HG02938 (cell line): Measurements from ENCODE around the gene CLDND1.

ENCODE experiments used
- ATAC-seq: cut with Tn5 transposase; IDR thresholded peaks from one replicate; pipeline ENCODE4 v1.9.1; 2021; ENCODE audit warnings: mild to moderate bottlenecking, moderate library complexity; ENCODE audit not compliant: unreplicated experiment

Gene CLDND1

DNA sequence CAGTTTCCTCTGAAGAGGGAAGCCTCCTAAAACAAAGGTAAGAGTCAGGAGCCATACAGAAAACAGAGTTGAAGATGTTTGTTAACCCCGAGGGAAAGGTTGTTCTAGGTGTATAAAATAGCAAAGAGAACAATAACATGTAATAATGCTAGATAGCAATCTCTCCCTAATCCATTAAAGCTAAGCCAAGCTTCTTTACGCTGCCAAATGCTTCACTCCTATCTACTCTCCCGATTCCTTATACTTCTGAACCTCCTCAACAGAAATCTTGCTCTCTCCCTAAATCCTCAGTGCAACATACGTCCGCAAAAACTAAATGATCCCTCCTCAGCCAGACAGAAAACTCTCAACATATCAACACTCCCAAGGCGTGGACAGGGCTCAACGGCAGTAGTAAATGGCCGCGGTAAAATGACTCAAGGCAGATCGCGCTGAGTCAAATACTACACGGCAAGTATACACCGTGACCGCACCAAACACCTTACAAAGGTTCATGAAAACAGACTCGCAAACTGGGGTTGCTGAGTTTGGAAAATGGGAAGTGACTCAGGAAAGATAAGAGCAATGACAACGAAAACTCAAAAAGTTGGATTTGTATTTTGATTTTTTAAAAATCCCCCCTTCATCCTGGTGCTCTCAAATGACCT lies 682 bp downstream of the CLDND1 start:
- peak; percentile 49 for ATAC-seq

DNA sequence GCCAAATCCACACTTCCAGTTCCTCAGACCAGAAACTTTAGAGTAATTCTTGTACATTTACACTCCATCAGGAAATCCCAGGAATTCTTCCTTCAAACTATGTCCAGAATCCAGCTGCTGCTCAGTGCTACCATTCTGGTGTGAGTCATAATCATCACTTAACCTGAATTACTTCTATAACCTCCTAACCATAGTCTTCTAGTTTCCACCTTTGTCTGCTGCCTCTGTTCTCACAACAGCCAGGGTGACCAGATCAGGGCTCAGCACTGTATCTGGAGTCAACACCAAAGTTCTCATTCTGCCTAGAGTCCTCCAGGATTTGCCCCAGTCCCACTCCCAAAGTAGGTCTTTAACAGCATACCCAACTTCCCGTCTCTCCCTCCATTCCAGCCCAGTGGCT lies 3.4 kb downstream of the CLDND1 start:
- ATAC-seq: no peak

DNA sequence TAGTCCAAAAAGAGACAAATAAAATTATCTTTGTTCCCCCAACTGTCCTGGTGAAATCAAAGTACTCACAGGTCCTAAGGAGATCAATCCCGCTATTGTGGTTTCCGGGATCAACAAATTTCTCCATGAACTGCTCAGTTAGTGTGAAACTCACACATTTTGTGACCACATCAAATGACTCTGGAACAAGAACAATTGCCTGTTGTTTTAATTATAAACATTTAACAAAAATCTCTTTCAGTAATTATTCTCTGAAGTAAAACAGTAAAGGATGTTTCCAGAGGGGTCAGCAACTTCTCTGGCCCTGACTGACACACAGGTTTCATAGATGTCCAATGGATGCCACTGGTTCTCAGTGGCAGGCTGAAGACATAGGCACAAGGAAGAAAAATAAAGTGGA lies 3.9 kb downstream of the CLDND1 start:
- no peak for ATAC-seq

DNA sequence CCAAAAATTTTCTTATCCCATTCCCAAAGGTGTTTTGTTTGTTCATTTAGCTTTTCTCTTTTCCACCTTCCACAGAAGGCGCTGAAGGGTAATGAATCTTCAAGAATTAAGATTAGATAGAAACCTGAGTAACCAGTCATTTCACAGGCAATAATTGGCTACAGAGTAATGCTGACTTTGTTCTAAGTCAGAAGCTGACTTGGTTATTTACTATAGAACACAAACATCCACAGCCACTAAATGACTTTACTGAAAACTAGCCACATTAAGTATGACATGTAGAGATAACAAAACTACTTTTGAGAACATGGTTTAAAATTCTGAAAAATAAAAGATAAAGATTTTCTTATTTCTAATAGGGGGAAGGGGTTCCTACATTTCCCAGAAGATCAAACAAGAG lies 7.8 kb downstream of the CLDND1 start:
- ATAC-seq: no peak

DNA sequence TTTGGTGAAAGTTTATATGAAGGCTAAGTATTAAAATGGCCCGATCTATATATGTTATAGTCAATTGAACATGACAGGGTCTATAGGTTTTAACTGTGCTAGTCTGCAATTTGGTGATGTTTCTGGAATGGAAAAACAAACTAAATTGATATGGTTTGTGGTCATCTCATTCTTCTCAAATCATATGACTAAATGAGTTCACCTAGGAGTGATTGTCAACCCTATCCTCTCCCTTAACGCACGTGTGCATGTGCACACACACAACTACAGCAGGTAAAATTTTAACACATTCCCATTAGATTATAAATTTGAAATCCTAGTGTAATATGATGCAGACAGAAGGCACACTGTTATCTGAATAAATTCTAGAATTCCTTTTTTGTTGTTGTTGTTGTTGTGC lies 9.0 kb downstream of the CLDND1 start:
- no peak for ATAC-seq

DNA sequence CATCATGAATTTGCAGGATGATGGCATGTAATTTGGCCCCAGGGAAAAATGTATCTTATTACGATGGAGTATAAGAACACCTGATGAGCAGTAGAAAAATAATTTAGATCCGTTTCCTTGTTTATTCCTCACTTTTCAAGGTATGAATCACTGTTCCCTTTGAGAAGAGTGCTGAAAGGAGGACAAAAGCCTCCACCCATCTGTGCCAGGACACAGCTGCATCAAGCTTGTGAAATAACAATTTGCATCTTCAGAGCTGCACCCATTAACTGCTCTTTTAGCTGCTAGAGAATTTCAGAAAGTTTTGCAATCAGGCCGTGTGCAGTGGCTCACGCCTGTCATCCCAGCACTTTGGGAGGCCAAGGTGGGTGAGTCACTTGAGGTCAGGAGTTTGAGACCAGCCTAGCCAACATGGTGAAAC lies 9.6 kb downstream of the CLDND1 start:
- no peak for ATAC-seq

DNA sequence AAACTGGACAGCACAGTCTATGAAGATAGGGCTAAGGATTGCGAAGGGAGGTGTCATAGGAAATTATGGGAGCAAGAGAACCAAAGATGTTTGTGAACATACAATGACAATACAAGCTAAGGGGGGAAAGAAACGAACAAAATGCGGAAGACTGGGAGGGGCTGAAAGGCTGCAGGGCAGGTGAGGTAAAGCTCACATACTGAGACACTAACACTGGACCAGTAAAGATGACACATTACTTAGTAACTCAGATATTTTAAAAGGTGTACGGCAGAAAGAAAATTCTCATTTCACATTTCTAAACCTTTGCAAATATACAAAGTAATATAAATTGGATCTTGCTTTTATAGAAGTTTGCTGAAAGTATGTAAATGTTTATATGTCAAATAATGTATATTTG lies 10.1 kb downstream of the CLDND1 start:
- no peak for ATAC-seq

DNA sequence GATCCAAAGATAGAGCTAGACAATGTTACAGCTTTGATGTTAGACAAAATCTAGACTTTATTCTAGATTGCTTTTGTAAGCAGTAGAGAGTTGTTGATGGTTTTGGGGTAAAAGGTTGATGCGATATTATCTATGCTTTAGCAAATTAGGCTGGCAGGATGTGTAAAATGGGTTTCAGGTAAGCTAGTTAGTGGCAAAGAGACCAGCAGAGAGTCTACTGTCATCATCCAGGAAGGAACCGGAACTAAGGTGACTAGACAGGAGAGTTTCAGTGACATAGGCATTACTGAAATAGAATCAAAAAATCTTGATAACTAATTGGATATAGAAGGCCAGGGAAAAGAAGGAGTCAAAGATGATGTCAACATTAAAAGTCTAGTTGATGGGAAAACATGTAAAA lies 14.1 kb downstream of the CLDND1 start:
- no peak for ATAC-seq

DNA sequence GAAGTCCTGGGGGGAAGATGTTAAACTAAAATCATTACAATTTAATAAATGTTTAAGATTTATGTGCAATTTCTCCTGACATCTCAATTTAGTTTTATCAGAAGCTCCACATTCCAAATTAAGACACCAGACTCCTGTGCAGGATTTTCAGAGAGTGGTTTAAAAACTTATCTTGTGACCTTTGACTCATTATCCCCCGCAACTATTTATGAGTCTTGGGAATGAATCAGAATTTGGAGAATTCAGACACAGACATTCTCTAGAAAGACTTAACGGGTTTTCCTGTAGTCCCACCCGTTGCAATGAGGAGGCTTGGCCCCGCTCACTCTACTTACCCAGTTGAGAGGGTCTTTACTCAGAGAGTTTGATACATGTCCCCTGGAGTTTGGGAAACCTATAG lies 18.2 kb downstream of the CLDND1 start:
- ATAC-seq: no peak

DNA sequence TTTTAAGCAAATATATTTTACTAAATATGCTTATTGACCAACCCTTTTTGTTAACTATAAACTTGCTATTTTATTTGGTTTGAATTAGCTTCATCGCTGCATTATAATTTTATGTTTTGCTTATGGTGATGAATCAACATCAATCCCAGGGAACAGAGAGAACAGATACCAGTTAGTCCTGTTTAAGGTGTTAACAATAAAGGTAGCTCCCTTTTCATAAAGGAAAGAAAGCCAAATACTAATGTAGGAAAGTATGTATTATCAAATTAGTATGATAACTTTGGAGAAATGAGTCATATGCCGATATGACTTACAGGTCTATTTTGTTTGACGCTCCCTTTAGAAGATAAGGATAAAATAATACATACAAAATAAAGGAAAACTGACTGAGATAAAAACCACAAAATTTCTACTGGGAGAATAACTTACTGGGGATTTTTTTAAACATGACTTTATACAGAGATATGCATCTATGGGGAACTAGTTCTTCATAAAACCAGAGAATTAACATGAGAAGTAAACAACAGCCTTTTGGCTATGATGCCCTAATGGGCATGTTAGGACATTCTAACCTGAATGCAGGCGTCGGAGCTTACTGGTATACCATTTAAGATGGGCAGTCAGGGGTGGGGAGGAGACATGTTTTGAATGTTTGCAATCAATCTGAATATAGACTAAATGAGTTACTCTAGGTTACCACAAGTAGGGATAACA lies 20.7 kb downstream of the CLDND1 start:
- ATAC-seq: no peak

DNA sequence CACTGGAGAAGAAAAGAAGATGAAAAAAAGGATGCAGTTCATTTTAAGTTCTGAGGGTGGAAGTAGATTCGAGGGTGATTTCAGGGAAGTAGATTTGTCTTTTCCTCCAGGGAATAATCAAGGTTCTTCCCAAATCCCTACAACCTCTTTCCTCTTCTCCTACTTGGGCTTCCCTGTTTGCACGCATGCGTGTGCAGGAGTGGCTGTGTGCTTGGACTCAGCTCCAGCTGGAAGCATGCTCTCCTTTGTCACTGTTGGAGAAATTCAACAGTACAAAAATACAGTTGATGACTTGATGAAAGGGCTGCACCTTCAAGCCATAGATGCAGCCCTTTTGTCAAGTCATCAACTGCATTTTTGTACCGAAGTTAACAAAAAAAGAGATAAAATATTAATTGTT lies 21.4 kb downstream of the CLDND1 start:
- no peak for ATAC-seq

DNA sequence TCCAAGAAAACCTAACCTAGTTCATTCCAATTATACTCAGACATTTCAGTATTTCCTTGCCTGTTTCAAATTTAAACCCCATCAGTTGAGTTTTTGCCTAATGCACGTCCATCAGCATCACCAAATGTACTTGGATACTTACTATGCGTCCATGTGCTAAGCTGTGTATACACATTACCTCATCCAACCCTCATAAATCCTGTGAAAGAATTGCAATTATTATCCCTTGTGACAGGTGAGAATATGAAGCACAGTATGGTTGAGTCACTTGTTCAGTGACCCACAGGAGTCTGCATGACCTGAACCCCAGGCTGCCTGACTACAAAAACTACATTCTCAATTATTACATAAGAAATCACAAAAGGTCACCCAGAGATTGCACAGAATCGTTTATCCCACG lies 22.7 kb downstream of the CLDND1 start:
- ATAC-seq: no peak

DNA sequence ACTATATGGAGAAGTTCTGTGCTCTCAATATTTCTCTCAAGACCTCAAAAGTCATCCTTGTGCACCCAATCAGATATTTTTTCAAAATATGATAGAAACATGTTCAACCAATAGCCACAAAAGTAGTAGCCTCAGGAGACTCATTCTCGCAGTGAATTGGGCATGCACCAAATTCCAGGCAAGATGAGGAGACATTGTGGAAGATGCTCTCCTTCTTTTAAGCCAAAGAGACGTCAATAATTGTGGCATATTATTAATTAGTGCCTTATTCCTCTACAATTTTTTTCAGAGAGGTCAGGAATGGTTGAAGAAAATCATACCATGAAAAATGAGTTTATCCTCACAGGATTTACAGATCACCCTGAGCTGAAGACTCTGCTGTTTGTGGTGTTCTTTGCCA lies 25.3 kb downstream of the CLDND1 start, which contains the start of gene OR5K2:
Gene OR5K2, plus strand, starts transcription at position 301 of the 400 bp plus-strand sequence. Its CDS starts 0 bp downstream, at position 301.
- no peak for ATAC-seq

DNA sequence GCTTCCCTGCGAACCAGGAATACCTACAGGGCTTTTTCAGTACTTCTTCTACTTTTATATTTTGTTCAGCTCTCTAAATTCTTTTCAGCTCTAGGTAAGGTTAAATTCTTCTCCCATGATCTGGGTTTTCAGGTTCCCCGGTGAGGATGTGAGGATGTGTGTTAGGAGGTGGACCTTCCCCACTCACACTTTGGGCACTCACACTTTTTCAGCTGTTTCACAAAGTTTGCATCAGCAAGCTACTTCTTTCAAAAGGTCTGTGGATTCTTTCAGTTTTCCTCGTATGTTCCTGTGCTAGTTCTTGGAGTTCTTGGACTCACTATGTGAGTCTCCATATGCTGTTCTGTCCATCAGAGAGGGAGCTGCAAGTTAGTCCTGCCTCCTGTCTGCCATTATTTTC lies 39.1 kb downstream of the CLDND1 start:
- ATAC-seq: no peak

DNA sequence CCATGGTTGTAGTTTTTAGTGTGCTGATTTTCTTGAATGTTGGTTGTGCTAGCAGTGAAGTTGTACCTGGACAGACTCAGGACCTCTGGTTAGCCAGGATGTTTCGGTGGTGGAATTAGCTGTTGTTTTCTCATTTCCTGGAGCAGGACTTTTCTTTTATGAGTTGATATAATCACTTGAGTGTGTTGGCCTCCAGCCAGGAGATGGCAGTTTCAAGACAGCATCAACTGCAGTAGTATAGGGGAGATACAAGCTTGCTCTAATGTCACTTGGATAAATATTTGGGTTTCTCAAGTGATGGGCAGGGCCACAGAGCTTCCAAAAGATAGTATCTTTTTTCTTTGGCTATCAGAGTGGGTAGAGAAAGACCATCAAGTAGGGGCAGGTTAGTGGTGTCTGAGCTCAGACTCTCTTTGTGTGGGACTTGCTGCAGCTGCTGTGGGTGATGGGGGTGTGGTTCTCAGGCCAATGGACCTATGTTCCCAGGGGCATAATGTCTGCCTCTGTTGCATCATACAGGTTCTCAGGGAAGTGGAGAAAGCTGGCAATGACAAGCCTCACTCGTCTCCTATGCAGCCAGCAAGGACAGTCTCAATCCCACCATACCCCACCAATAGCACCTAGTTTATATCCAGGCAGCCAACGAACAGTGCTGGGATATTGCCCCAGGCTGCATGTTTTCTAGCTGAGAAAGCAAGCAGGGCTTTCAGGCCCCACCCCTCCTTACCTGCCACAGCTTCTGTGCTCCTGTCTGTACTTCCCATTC lies 39.8 kb downstream of the CLDND1 start:
- no peak for ATAC-seq
